CD4-positive, alpha-beta memory T cell (primary cell): ENCODE measurements around the gene INAVA. TPM values are rescaled to one million over a fixed set of nuclear protein-coding genes. Genes with fewer than 3 reads are reported as not detected.

ENCODE experiments used
- CTCF ChIA-PET: fragments of 350-600 bp; sonication (Branson Sonifier 250); formaldehyde crosslinking; loops from one replicate; lab custom pipeline; 2021; ENCODE audit warnings: inconsistent platforms; ENCODE audit not compliant: partially characterized antibody; lab: Charles Lee
- POLR2A ChIA-PET: fragments of 350-600 bp; sonication (Branson Sonifier 250); formaldehyde crosslinking; loops from one replicate; lab custom pipeline; 2021; ENCODE audit not compliant: partially characterized antibody; lab: Charles Lee
- DNase-seq, 5 donors: peaks; one replicate each; pipeline versions ENCODE4 v3.0.0 to v3.0.0-alpha.2; 2020 to 2022; ENCODE audit warnings: mixed read lengths in 1 of 5
- H3K27ac ChIP-seq: one replicate; pipeline ENCODE4 v1.7.0; 2013; ENCODE audit warnings: low read depth, low read length
- H3K27me3 ChIP-seq: 2 replicates; pipeline ENCODE4 v1.7.0; 2013; ENCODE audit warnings: mild to moderate bottlenecking, low read length, moderate library complexity; ENCODE audit not compliant: insufficient read depth
- H3K36me3 ChIP-seq: 2 replicates; pipeline ENCODE4 v1.7.0; 2013; ENCODE audit warnings: mild to moderate bottlenecking, low read length, moderate library complexity; ENCODE audit not compliant: insufficient read depth
- H3K4me1 ChIP-seq: 2 replicates; pipeline ENCODE4 v1.7.0; 2013; ENCODE audit warnings: mild to moderate bottlenecking, low read length, moderate library complexity; ENCODE audit not compliant: insufficient read depth
- H3K4me3 ChIP-seq, 2 donors: one replicate each; pipeline ENCODE4 v1.7.0; 2013; ENCODE audit warnings: low read length in 2 of 2, mild to moderate bottlenecking in 1 of 2
- H3K9me3 ChIP-seq, 2 donors: one replicate each; pipeline ENCODE4 v1.7.0; 2013; ENCODE audit warnings: low read length in 2 of 2, control low read depth in 1 of 2; ENCODE audit not compliant: control insufficient read depth in 1 of 2
- H3K27ac Mint-ChIP-seq, 7 donors: one replicate each; pipeline ENCODE4 v1.8.0; 2020 to 2021; ENCODE audit warnings: mixed read lengths in 7 of 7, mild to moderate bottlenecking in 6 of 7, inconsistent platforms in 3 of 7, moderate library complexity in 3 of 7
- H3K27me3 Mint-ChIP-seq, 2 donors: one replicate each; pipeline ENCODE4 v1.8.0; 2020 to 2021; ENCODE audit warnings: mixed read lengths in 2 of 2
- H3K36me3 Mint-ChIP-seq, 2 donors: one replicate each; pipeline ENCODE4 v1.8.0; 2020 to 2021; ENCODE audit warnings: mixed read lengths in 2 of 2, inconsistent platforms in 1 of 2, mild to moderate bottlenecking in 1 of 2
- H3K4me1 Mint-ChIP-seq, 4 donors: one replicate each; pipeline ENCODE4 v1.8.0; 2020 to 2021; ENCODE audit warnings: mixed read lengths in 4 of 4, mild to moderate bottlenecking in 1 of 4
- H3K4me3 Mint-ChIP-seq, 8 donors: one replicate each; pipeline ENCODE4 v1.8.0; 2020 to 2021; ENCODE audit warnings: mixed read lengths in 8 of 8, mild to moderate bottlenecking in 7 of 8, moderate library complexity in 6 of 8, inconsistent platforms in 3 of 8
- H3K9me3 Mint-ChIP-seq, 8 donors: one replicate each; pipeline ENCODE4 v1.8.0; 2020 to 2021; ENCODE audit warnings: mixed read lengths in 8 of 8, mild to moderate bottlenecking in 5 of 8, inconsistent platforms in 3 of 8, moderate library complexity in 1 of 8
- intact Hi-C: fragments of 100-400 bp; cut with micrococcal nuclease; formaldehyde crosslinking; loops from one replicate; pipeline ENCODE4 v1.15.1; 2023
- polyA plus RNA-seq, 2 donors: library from polyadenylated mRNA; unstranded; fragments of 300-500 nt; fragmentation: Illumina TruSeq; gene quantifications; one replicate each; pipeline ENCODE4 v1.2.3, GENCODE V29; 2021
- total RNA-seq, 2 experiments: library from RNA; stranded (reverse); gene quantifications; one replicate each; pipeline ENCODE4 v1.2.3, GENCODE V29; 2021

The INAVA gene
- total and polyA plus RNA-seq, 4 experiments from 2014 or later = 0.20 to 0.70 (median 0.28) TPM; not detected in 1

GRCh38 chr1:200895801-200896530 is 1.3 kb downstream of the INAVA start:
- Histone ChIP-seq H3K36me3 (no peaks in the 10 kb centered on the region), H3K9me3 (no peaks in the 10 kb centered on the region), H3K27me3 (no peaks in the 10 kb centered on the region), H3K4me3 (no peak overlapping the region), H3K4me1 (peaks cover 11% of the 10 kb centered on the region), H3K27ac (no peak overlapping the region)
- Mint-ChIP-seq H3K27ac (no peak overlapping the region), H3K36me3 (no peaks in the 10 kb centered on the region), H3K4me3 (no peak overlapping the region), H3K4me1 (peaks cover 0 to 12% (median 7%) of the 10 kb centered on the region in 4 donors), H3K27me3 (peaks cover 4 to 8% of the 10 kb centered on the region in 2 donors), H3K9me3 (no peaks in the 10 kb centered on the region)
- CTCF ChIA-PET = interaction anchor here (0.5 kb wide), 1 partner anchor 186 kb away, joined by 3 read pairs; no protein-coding TSS in a partner anchor
- intact Hi-C loops = loop anchor here (10.0 kb wide), 1 partner anchor 69 kb away; no protein-coding TSS in a partner anchor
- POLR2A ChIA-PET = interaction anchor here (1.7 kb wide), 1 partner anchor 8 kb away, joined by 6 read pairs; no protein-coding TSS in a partner anchor
- DNase-seq = no peak

DNA sequence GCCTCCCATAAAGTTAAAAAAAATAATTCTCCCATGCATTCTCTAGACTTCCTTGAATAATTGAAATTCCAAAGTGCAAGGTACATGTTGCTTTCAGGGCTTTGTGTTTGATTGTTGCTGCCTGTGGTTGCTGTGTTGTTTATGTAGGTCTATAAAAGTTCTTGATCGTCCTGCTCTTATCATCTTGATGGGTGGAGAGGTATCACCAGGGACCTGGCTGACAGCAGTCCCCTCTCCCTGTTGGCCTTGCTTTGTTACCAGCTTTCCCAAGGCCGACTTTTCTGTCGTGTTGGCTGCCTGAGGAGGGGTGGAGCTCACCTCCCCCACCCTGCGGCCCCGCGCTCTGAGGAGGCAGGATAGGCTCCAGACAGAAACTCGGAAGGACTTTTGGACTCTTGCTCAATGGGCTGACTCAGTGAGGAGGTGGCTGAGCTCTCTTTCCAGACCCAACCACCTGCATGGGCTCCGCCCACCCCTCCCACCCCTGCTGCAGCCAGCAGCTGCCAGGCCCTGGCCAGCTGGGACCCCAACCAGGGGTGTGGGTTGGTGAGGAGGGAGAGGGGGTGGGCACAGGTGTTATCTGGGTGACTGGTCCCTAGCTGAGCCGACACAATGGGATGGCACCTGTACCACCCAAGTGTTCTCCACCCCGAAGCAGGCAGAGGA is 2.0 kb downstream of the INAVA start:
- intact Hi-C loops = loop anchor here (10.0 kb wide), 1 partner anchor 68 kb away; no protein-coding TSS in a partner anchor
- H3K36me3 ChIP-seq = no peaks in the 10 kb centered on the region
- no peak overlapping the region for H3K4me3 Mint-ChIP-seq
- no peaks in the 10 kb centered on the region for H3K36me3 Mint-ChIP-seq
- peaks cover 0 to 8% (median 3%) of the 10 kb centered on the region in 4 donors for H3K4me1 Mint-ChIP-seq
- no peaks in the 10 kb centered on the region for H3K9me3 Mint-ChIP-seq
- H3K9me3 ChIP-seq = no peaks in the 10 kb centered on the region
- no peak overlapping the region for H3K27ac ChIP-seq
- peaks cover 4% of the 10 kb centered on the region for H3K4me1 ChIP-seq
- ChIA-PET POLR2A (interaction anchor here (0.7 to 1.7 kb wide), 2 partner anchors 8 to 9 kb away, joined by 3 to 6 read pairs; no protein-coding TSS in a partner anchor), CTCF (interaction anchor here (0.5 kb wide), 1 partner anchor 185 kb away, joined by 3 read pairs; no protein-coding TSS in a partner anchor)
- no peak overlapping the region for H3K27ac Mint-ChIP-seq
- H3K4me3 ChIP-seq = no peak overlapping the region
- H3K27me3 Mint-ChIP-seq = peaks cover 4 to 6% of the 10 kb centered on the region in 2 donors
- no peaks in the 10 kb centered on the region for H3K27me3 ChIP-seq
- DNase-seq = no peak

DNA sequence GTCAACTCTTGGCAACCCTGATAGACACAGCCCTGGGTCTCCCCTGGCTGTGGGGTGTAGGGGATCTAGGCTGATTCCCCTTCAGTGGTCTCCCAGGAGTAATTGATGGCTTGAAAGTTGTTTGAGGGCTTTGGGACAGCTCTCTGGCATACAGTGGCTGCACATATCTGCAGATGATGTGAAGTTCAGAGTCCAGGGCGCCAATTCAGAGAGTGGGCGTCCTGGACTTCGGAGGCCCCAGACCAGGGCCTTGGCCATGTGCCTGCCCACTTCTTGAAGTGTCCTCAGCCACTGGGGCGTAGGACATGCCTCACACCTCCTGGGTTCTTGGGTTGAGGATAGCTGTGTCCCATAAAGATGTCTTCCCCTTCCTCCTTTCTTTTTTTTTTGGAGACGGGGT is 2.6 kb downstream of the INAVA start:
- POLR2A ChIA-PET = interaction anchor here (0.7 to 1.7 kb wide), 2 partner anchors 8 to 9 kb away, joined by 3 to 6 read pairs; no protein-coding TSS in a partner anchor
- CTCF ChIA-PET = no interaction called here
- no peaks in the 10 kb centered on the region for H3K36me3 ChIP-seq
- no peak overlapping the region for H3K27ac ChIP-seq
- no peak for DNase-seq
- no peaks in the 10 kb centered on the region for H3K9me3 Mint-ChIP-seq
- H3K4me3 Mint-ChIP-seq = no peak overlapping the region
- H3K9me3 ChIP-seq = no peaks in the 10 kb centered on the region
- peaks cover 0 to 2% (median under 1%) of the 10 kb centered on the region in 4 donors for H3K4me1 Mint-ChIP-seq
- H3K36me3 Mint-ChIP-seq = no peaks in the 10 kb centered on the region
- H3K27me3 ChIP-seq = no peaks in the 10 kb centered on the region
- H3K4me3 ChIP-seq = no peak overlapping the region
- H3K27ac Mint-ChIP-seq = no peak overlapping the region
- H3K27me3 Mint-ChIP-seq = peaks cover under 1 to 4% of the 10 kb centered on the region in 2 donors
- H3K4me1 ChIP-seq = no peaks in the 10 kb centered on the region
- intact Hi-C loops = loop anchor here (10.0 kb wide), 1 partner anchor 68 kb away; no protein-coding TSS in a partner anchor

DNA sequence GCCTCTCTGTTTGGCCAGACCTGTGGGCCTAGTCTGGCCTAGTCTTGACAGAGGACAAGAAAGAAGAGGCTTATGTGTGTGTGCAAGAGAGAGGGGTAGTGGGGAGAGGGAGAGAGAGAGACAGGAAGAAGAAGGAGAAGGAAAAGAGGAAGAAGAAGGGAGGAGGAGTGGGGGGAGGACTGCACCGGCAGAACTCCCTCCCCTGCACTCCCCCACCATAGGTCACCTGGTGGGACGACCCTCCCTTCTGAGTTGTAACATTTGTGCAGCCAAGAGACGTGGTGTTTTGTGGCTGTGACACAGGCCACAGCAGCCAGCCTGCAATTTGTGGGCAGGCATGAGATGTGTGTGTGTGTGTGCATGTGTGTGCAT is 4.3 kb downstream of the INAVA start:
- Mint-ChIP-seq H3K4me3 (no peak overlapping the region), H3K27ac (no peak overlapping the region), H3K36me3 (no peaks in the 10 kb centered on the region), H3K9me3 (no peaks in the 10 kb centered on the region), H3K4me1 (no peaks in the 10 kb centered on the region), H3K27me3 (peaks cover 0 to 4% of the 10 kb centered on the region in 2 donors)
- intact Hi-C loops = loop anchor here (10.0 kb wide), 1 partner anchor 66 kb away; no protein-coding TSS in a partner anchor
- H3K4me1 ChIP-seq = no peaks in the 10 kb centered on the region
- H3K9me3 ChIP-seq = no peaks in the 10 kb centered on the region
- H3K4me3 ChIP-seq = no peak overlapping the region
- H3K36me3 ChIP-seq = no peaks in the 10 kb centered on the region
- ChIA-PET CTCF (no interaction called here), POLR2A (no interaction called here)
- H3K27me3 ChIP-seq = no peaks in the 10 kb centered on the region
- H3K27ac ChIP-seq = no peak overlapping the region
- no peak for DNase-seq

- Mint-ChIP-seq H3K4me3 (no peak overlapping the region), H3K4me1 (peaks cover 0 to under 1% (median 0%) of the 10 kb centered on the region in 4 donors), H3K9me3 (no peaks in the 10 kb centered on the region), H3K27me3 (peaks cover 0 to 4% of the 10 kb centered on the region in 2 donors), H3K36me3 (no peaks in the 10 kb centered on the region), H3K27ac (no peak overlapping the region)
- Histone ChIP-seq H3K9me3 (no peaks in the 10 kb centered on the region), H3K27ac (no peak overlapping the region), H3K4me3 (no peak overlapping the region), H3K27me3 (no peaks in the 10 kb centered on the region), H3K36me3 (no peaks in the 10 kb centered on the region), H3K4me1 (peaks cover 1% of the 10 kb centered on the region)
- intact Hi-C loops = loop anchor here (10.0 kb wide), 1 partner anchor 65 kb away; no protein-coding TSS in a partner anchor
- DNase-seq = no peak
- POLR2A ChIA-PET = no interaction called here
- CTCF ChIA-PET = no interaction called here
Observed at GRCh38 chr1:200899451-200899915, 4.8 kb downstream of the INAVA start.

- Mint-ChIP-seq H3K4me1 (peaks cover under 1 to 8% (median 3%) of the 10 kb centered on the region in 4 donors), H3K4me3 (no peak overlapping the region), H3K36me3 (no peaks in the 10 kb centered on the region), H3K27ac (no peak overlapping the region), H3K9me3 (no peaks in the 10 kb centered on the region), H3K27me3 (peaks cover 0 to 4% of the 10 kb centered on the region in 2 donors)
- H3K4me1 ChIP-seq = peaks cover 8% of the 10 kb centered on the region
- no peak for DNase-seq
- no peaks in the 10 kb centered on the region for H3K36me3 ChIP-seq
- POLR2A ChIA-PET = interaction anchor here (1.5 kb wide), 1 partner anchor 12 kb away, joined by 4 read pairs; no protein-coding TSS in a partner anchor
- no peaks in the 10 kb centered on the region for H3K27me3 ChIP-seq
- H3K4me3 ChIP-seq = no peak overlapping the region
- no peak overlapping the region for H3K27ac ChIP-seq
- intact Hi-C loops = loop anchor here (10.0 kb wide), 1 partner anchor 65 kb away; no protein-coding TSS in a partner anchor
- CTCF ChIA-PET = no interaction called here
- no peaks in the 10 kb centered on the region for H3K9me3 ChIP-seq
Observed at GRCh38 chr1:200899954-200900867, 5.5 kb downstream of the INAVA start.
